ENCODE measurements around the gene DNAJC25. TPM values are rescaled to one million over a fixed set of nuclear protein-coding genes. Genes with fewer than 3 reads are reported as not detected.

DNAJC25 gene
- total and polyA plus RNA-seq, 2 experiments from 2014 or later, result 8.4 to 8.9 TPM

GRCh38 chr9:111674319-111674718 is 43.2 kb downstream of the DNAJC25 start (continued):
- TF ChIP-seq, protein P1, sequence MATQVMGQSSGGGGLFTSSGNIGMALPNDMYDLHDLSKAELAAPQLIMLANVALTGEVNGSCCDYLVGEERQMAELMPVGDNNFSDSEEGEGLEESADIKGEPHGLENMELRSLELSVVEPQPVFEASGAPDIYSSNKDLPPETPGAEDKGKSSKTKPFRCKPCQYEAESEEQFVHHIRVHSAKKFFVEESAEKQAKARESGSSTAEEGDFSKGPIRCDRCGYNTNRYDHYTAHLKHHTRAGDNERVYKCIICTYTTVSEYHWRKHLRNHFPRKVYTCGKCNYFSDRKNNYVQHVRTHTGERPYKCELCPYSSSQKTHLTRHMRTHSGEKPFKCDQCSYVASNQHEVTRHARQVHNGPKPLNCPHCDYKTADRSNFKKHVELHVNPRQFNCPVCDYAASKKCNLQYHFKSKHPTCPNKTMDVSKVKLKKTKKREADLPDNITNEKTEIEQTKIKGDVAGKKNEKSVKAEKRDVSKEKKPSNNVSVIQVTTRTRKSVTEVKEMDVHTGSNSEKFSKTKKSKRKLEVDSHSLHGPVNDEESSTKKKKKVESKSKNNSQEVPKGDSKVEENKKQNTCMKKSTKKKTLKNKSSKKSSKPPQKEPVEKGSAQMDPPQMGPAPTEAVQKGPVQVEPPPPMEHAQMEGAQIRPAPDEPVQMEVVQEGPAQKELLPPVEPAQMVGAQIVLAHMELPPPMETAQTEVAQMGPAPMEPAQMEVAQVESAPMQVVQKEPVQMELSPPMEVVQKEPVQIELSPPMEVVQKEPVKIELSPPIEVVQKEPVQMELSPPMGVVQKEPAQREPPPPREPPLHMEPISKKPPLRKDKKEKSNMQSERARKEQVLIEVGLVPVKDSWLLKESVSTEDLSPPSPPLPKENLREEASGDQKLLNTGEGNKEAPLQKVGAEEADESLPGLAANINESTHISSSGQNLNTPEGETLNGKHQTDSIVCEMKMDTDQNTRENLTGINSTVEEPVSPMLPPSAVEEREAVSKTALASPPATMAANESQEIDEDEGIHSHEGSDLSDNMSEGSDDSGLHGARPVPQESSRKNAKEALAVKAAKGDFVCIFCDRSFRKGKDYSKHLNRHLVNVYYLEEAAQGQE (IDR thresholded peaks at IDR 0.05; ENCODE audit: unreplicated experiment), result no peak
- TF ChIP-seq STAT1 (IDR thresholded peaks at IDR 0.05; ENCODE audit: unreplicated experiment) (no peak), JUNB (IDR thresholded peaks at IDR 0.05; ENCODE audit: unreplicated experiment) (no peak), POLR2AphosphoS5 (IDR thresholded peaks at IDR 0.05; ENCODE audit: low read depth) (no peak)
- TF ChIP-seq, protein P2, sequence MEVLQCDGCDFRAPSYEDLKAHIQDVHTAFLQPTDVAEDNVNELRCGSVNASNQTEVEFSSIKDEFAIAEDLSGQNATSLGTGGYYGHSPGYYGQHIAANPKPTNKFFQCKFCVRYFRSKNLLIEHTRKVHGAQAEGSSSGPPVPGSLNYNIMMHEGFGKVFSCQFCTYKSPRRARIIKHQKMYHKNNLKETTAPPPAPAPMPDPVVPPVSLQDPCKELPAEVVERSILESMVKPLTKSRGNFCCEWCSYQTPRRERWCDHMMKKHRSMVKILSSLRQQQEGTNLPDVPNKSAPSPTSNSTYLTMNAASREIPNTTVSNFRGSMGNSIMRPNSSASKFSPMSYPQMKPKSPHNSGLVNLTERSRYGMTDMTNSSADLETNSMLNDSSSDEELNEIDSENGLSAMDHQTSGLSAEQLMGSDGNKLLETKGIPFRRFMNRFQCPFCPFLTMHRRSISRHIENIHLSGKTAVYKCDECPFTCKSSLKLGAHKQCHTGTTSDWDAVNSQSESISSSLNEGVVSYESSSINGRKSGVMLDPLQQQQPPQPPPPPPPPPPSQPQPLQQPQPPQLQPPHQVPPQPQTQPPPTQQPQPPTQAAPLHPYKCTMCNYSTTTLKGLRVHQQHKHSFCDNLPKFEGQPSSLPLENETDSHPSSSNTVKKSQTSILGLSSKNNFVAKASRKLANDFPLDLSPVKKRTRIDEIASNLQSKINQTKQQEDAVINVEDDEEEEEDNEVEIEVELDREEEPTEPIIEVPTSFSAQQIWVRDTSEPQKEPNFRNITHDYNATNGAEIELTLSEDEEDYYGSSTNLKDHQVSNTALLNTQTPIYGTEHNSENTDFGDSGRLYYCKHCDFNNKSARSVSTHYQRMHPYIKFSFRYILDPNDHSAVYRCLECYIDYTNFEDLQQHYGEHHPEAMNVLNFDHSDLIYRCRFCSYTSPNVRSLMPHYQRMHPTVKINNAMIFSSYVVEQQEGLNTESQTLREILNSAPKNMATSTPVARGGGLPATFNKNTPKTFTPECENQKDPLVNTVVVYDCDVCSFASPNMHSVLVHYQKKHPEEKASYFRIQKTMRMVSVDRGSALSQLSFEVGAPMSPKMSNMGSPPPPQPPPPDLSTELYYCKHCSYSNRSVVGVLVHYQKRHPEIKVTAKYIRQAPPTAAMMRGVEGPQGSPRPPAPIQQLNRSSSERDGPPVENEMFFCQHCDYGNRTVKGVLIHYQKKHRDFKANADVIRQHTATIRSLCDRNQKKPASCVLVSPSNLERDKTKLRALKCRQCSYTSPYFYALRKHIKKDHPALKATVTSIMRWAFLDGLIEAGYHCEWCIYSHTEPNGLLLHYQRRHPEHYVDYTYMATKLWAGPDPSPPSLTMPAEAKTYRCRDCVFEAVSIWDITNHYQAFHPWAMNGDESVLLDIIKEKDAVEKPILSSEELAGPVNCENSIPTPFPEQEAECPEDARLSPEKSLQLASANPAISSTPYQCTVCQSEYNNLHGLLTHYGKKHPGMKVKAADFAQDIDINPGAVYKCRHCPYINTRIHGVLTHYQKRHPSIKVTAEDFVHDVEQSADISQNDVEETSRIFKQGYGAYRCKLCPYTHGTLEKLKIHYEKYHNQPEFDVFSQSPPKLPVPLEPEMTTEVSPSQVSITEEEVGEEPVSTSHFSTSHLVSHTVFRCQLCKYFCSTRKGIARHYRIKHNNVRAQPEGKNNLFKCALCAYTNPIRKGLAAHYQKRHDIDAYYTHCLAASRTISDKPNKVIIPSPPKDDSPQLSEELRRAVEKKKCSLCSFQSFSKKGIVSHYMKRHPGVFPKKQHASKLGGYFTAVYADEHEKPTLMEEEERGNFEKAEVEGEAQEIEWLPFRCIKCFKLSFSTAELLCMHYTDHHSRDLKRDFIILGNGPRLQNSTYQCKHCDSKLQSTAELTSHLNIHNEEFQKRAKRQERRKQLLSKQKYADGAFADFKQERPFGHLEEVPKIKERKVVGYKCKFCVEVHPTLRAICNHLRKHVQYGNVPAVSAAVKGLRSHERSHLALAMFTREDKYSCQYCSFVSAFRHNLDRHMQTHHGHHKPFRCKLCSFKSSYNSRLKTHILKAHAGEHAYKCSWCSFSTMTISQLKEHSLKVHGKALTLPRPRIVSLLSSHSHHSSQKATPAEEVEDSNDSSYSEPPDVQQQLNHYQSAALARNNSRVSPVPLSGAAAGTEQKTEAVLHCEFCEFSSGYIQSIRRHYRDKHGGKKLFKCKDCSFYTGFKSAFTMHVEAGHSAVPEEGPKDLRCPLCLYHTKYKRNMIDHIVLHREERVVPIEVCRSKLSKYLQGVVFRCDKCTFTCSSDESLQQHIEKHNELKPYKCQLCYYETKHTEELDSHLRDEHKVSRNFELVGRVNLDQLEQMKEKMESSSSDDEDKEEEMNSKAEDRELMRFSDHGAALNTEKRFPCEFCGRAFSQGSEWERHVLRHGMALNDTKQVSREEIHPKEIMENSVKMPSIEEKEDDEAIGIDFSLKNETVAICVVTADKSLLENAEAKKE (CRISPR knock-in tag; IDR thresholded peaks at IDR 0.05), result no peak

GRCh38 chr9:111676116-111676515 is 45.0 kb downstream of the DNAJC25 start:
- no peaks in the 10 kb centered on the region for H3K79me2 ChIP-seq (replicated peaks; ENCODE audit: insufficient read depth)
- H3K4me3 ChIP-seq, result no peak overlapping the region
- no peak overlapping the region for H2AFZ ChIP-seq
- ATAC-seq, result no peak
- no peaks in the 10 kb centered on the region for H3K27me3 ChIP-seq (ENCODE audit: insufficient read depth)
- no peaks in the 10 kb centered on the region for H3F3A ChIP-seq (replicated peaks; ENCODE audit: low read depth)
- Mint-ChIP-seq H3K4me3 (no peak overlapping the region), H3K27ac (no peak overlapping the region), H3K36me3 (ENCODE audit: low read depth) (peaks cover 6% of the 10 kb centered on the region; the same call in 2 of the 3 replicates), H3K27me3 (ENCODE audit: insufficient read depth, low read depth, poor library complexity) (peaks cover 7% of the 10 kb centered on the region), H3K4me1 (no peaks in the 10 kb centered on the region; the same call in 1 of the 3 replicates), H3K9me3 (peaks cover 5% of the 10 kb centered on the region; the same call in 2 of the 3 replicates)
- no peak overlapping the region for H3K4me2 ChIP-seq
- H3K36me3 ChIP-seq (ENCODE audit: insufficient read depth), result no peaks in the 10 kb centered on the region
- no peaks in the 10 kb centered on the region; the same call in 1 of the 2 replicates for H3K9me2 ChIP-seq (ENCODE audit: insufficient read depth)
- TF ChIP-seq, protein P3, sequence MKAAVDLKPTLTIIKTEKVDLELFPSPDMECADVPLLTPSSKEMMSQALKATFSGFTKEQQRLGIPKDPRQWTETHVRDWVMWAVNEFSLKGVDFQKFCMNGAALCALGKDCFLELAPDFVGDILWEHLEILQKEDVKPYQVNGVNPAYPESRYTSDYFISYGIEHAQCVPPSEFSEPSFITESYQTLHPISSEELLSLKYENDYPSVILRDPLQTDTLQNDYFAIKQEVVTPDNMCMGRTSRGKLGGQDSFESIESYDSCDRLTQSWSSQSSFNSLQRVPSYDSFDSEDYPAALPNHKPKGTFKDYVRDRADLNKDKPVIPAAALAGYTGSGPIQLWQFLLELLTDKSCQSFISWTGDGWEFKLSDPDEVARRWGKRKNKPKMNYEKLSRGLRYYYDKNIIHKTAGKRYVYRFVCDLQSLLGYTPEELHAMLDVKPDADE (IDR thresholded peaks at IDR 0.05), result no peak
- TF ChIP-seq NANOG (IDR thresholded peaks at IDR 0.05; ENCODE audit: borderline replicate concordance) (no peak), ZNF331 (CRISPR knock-in tag; IDR thresholded peaks at IDR 0.05; ENCODE audit: low read depth) (no peak)
- TF ChIP-seq, protein P1 (IDR thresholded peaks at IDR 0.05; ENCODE audit: unreplicated experiment), result no peak
- no peaks in the 10 kb centered on the region for H3K4me1 ChIP-seq (ENCODE audit: insufficient read depth)
- DNase-seq (ENCODE audit: low spot score), result no peak
- H4K20me1 ChIP-seq (replicated peaks; ENCODE audit: insufficient read depth), result no peaks in the 10 kb centered on the region
- no peak overlapping the region for H3K27ac ChIP-seq (ENCODE audit: low read depth)

All from GM23338 (cell line).